NCI-H2227 (cell line): Measurements from ENCODE around the gene MCRIP1.

ENCODE experiments used
- DNase-seq: peaks from one replicate; lab custom pipeline; 2025; ENCODE audit not compliant: unreplicated experiment; lab: John Stamatoyannopoulos, UW

The MCRIP1 gene

GRCh38 chr17:81863123-81863675 is 30.1 kb upstream of the MCRIP1 start:
- DNase-seq = peak; percentile 60

- DNase-seq = peak; percentile 100
Measured at GRCh38 chr17:81860756-81861568, 27.9 kb upstream of the MCRIP1 start.

- peak; percentile 48 for DNase-seq
Measured at GRCh38 chr17:81859906-81860755, 27.0 kb upstream of the MCRIP1 start, which contains the start of gene P4HB. Gene P4HB, minus strand, starts transcription at chr17:81860535. Its CDS starts 64 bp downstream, at chr17:81860471.

- DNase-seq = no peak
Measured at GRCh38 chr17:81858967-81859905, 26.1 kb upstream of the MCRIP1 start.

GRCh38 chr17:81858170-81858966 is 25.3 kb upstream of the MCRIP1 start:
- no peak for DNase-seq

GRCh38 chr17:81854974-81855774 is 22.1 kb upstream of the MCRIP1 start:
- DNase-seq = no peak

GRCh38 chr17:81852237-81852636 is 19.1 kb upstream of the MCRIP1 start:
- no peak for DNase-seq

- no peak for DNase-seq
Measured at GRCh38 chr17:81851423-81851822, 18.3 kb upstream of the MCRIP1 start.

- DNase-seq = no peak
Measured at GRCh38 chr17:81849457-81849856, 16.4 kb upstream of the MCRIP1 start.

- no peak for DNase-seq
Measured at GRCh38 chr17:81846743-81847689, 13.9 kb upstream of the MCRIP1 start.

GRCh38 chr17:81845881-81846742 is 13.0 kb upstream of the MCRIP1 start:
- no peak for DNase-seq

GRCh38 chr17:81845361-81845760 is 12.3 kb upstream of the MCRIP1 start:
- no peak for DNase-seq

GRCh38 chr17:81844887-81845286 is 11.8 kb upstream of the MCRIP1 start:
- DNase-seq = no peak

GRCh38 chr17:81844327-81844851 is 11.3 kb upstream of the MCRIP1 start:
- DNase-seq = no peak

- DNase-seq = no peak
Measured at GRCh38 chr17:81843713-81844326, 10.7 kb upstream of the MCRIP1 start.
